Transverse colon (tissue), 4 donors: Measurements from ENCODE around the gene ME3. TPM values are rescaled to one million over a fixed set of nuclear protein-coding genes. Genes with fewer than 3 reads are reported as not detected.
A peak's percentile ranks its signal among the peaks of the same experiment; 100 is the strongest.

Experiments used
- DNase-seq: peaks from one replicate; pipeline ENCODE4 v3.0.0-alpha.2; 2019
- H3K27ac ChIP-seq, 4 donors: fragments of 200-600 bp; sonication (generic); 2 replicates each; pipeline ENCODE4 v1.5.1; 2016 to 2018; ENCODE audit warnings: inconsistent platforms in 4 of 4
- H3K27me3 ChIP-seq: fragments of 200-600 bp; sonication (generic); 2 replicates; pipeline ENCODE4 v1.5.1; 2017; ENCODE audit warnings: inconsistent platforms
- H3K36me3 ChIP-seq, 4 donors: fragments of 200-600 bp; sonication (generic); 2 replicates each; pipeline ENCODE4 v1.5.1; 2017 to 2019; ENCODE audit warnings: inconsistent platforms in 4 of 4
- H3K4me1 ChIP-seq, 4 donors: fragments of 200-600 bp; sonication (generic); 2 replicates each; pipeline ENCODE4 v1.5.1; 2017 to 2020; ENCODE audit warnings: inconsistent platforms in 4 of 4
- H3K4me3 ChIP-seq, 4 donors: fragments of 200-600 bp; sonication (generic); 1 replicate in 1 of 4; 2 replicates in 3 of 4; pipeline versions ENCODE4 v1.5.1 to v1.6.1; 2017 to 2019; ENCODE audit warnings: inconsistent platforms in 4 of 4
- H3K9me3 ChIP-seq, 2 donors: fragments of 200-600 bp; sonication (generic); 2 replicates each; pipeline ENCODE4 v1.5.1; 2017 to 2019; ENCODE audit warnings: inconsistent platforms in 2 of 2
- CTCF ChIP-seq, 5 experiments: fragments of 200-600 bp in 3 of 5; fragments of 450-650 bp in 2 of 5; sonication (generic) in 3 of 5; IDR thresholded peaks; 1 replicate in 2 of 5; 2 replicates in 3 of 5; pipeline ENCODE4 v1.5.1; 2016 to 2017; ENCODE audit warnings: antibody characterized with exemption in 5 of 5, inconsistent platforms in 3 of 5, mild to moderate bottlenecking in 2 of 5, moderate library complexity in 1 of 5
- EP300 ChIP-seq: sonication (generic); formaldehyde crosslinking; IDR thresholded peaks from one replicate; pipeline ENCODE4 v1.6.1; 2017; ENCODE audit warnings: antibody characterized with exemption, low read depth
- POLR2A ChIP-seq: fragments of 450-650 bp; IDR thresholded peaks from one replicate; pipeline ENCODE4 v1.6.1; 2016; ENCODE audit warnings: antibody characterized with exemption, mild to moderate bottlenecking, moderate library complexity
- POLR2AphosphoS5 ChIP-seq, 3 donors: sonication (generic); formaldehyde crosslinking; IDR thresholded peaks; one replicate each; pipeline ENCODE4 v1.6.1; 2016; ENCODE audit warnings: antibody characterized with exemption in 3 of 3
- WGBS, 2 donors: methylation state at CpG; one replicate each; pipeline ENCODE4 v1.1.5; 2018; ENCODE audit warnings: low coverage in 1 of 2; 5-methylcytosine and 5-hydroxymethylcytosine counted together
- in situ Hi-C, 4 donors: fragments of 200-750 bp; cut with MboI; loops; one replicate each; pipeline versions ENCODE4 v1.15.0 to v1.15.1; 2017; ENCODE audit warnings: low sequenced_read_pairs in 3 of 4, low pct_ligation_motif_present in 1 of 4, low pct_unique_long_range_greater_than_20kb in 1 of 4
- intact Hi-C: fragments of 100-400 bp; cut with DNase I; formaldehyde crosslinking; loops from one replicate; pipeline ENCODE4 v1.15.1; 2023; ENCODE audit warnings: low total_unique reads
- total RNA-seq, 4 donors: library from RNA; depleted of rRNA; stranded (reverse); fragments of >200 nt; gene quantifications; one replicate each; pipeline ENCODE4 v1.1.0, GENCODE V29; 2016

Gene ME3
- total RNA-seq, 4 donors from 2014 or later, result 91.8 to 258 (median 116) TPM

GRCh38 chr11:86638673-86639072 is 33.7 kb downstream of the ME3 start:
- intact Hi-C loops, result no loop called here
- TF ChIP-seq POLR2A (no peak), EP300 (no peak), CTCF (IDR thresholded peaks at IDR 0.05) (no peak), POLR2AphosphoS5 (IDR thresholded peaks at IDR 0.05) (no peak)
- DNase-seq, result no peak

GRCh38 chr11:86637988-86638387 is 34.4 kb downstream of the ME3 start:
- Histone ChIP-seq H3K9me3 (no peaks in the 10 kb centered on the region), H3K27me3 (no peaks in the 10 kb centered on the region), H3K4me3 (no peak overlapping the region), H3K36me3 (no peaks in the 10 kb centered on the region), H3K27ac (no peak overlapping the region), H3K4me1 (no peaks in the 10 kb centered on the region)
- no peak for TF ChIP-seq POLR2A
- no peak for TF ChIP-seq EP300
- TF ChIP-seq POLR2AphosphoS5 (IDR thresholded peaks at IDR 0.05), result no peak
- intact Hi-C loops (no loop called here), in situ Hi-C loops (no loop called here)
- DNase-seq, result no peak

More at GRCh38 chr11:86638673-86639072, 33.7 kb downstream of the ME3 start:
- in situ Hi-C loops, result no loop called here
- Histone ChIP-seq H3K4me3 (no peak overlapping the region), H3K27me3 (no peaks in the 10 kb centered on the region), H3K4me1 (no peaks in the 10 kb centered on the region), H3K27ac (no peak overlapping the region), H3K36me3 (no peaks in the 10 kb centered on the region), H3K9me3 (no peaks in the 10 kb centered on the region)
- 74% methylated on average over 1 of the region's 1 CpG; no CpG with 5 or more reads in 1 of the 2 donors for WGBS, 2 donors

- Histone ChIP-seq H3K27me3 (no peaks in the 10 kb centered on the region), H3K4me1 (no peaks in the 10 kb centered on the region), H3K9me3 (no peaks in the 10 kb centered on the region), H3K4me3 (no peak overlapping the region), H3K27ac (no peak overlapping the region), H3K36me3 (no peaks in the 10 kb centered on the region)
- in situ Hi-C loops (no loop called here), intact Hi-C loops (no loop called here)
- no peak for DNase-seq
- WGBS, 2 donors, result 83% methylated on average over 1 of the region's 1 CpG; no CpG with 5 or more reads in 1 of the 2 donors
- TF ChIP-seq EP300 (no peak), POLR2A (no peak), POLR2AphosphoS5 (IDR thresholded peaks at IDR 0.05) (no peak), CTCF (IDR thresholded peaks at IDR 0.05) (no peak)
These were observed 36.1 kb downstream of the ME3 start for GRCh38 chr11:86636275-86636674.

GRCh38 chr11:86632499-86633269 is 39.7 kb downstream of the ME3 start:
- in situ Hi-C loops (no loop called here), intact Hi-C loops (no loop called here)
- no peak for DNase-seq
- TF ChIP-seq POLR2AphosphoS5 (IDR thresholded peaks at IDR 0.05) (no peak), POLR2A (no peak), CTCF (IDR thresholded peaks at IDR 0.05) (peak in 1 of 5 experiments; percentile 13), EP300 (no peak)
- Histone ChIP-seq H3K4me1 (peaks cover 0 to 19% (median 6%) of the 10 kb centered on the region in 4 donors), H3K27me3 (no peaks in the 10 kb centered on the region), H3K36me3 (no peaks in the 10 kb centered on the region), H3K4me3 (no peak overlapping the region), H3K9me3 (no peaks in the 10 kb centered on the region), H3K27ac (no peak overlapping the region)
- whole genome bisulfite sequencing, 2 donors, result 66% methylated on average over 6 of the region's 6 CpGs; no CpG with 5 or more reads in 1 of the 2 donors
